Suppressor macrophage treated with lipopolysaccharide for 1 hour (primary cell): ENCODE measurements around the gene SYNGR1.
A peak's percentile ranks its signal among the peaks of the same experiment; 100 is the strongest.

Experiments
- DNase-seq, 3 donors: peaks; one replicate each; pipeline ENCODE4 v3.0.0-alpha.2; 2020 to 2022

SYNGR1 gene

GRCh38 chr22:39431821-39432251 is 82.0 kb downstream of the SYNGR1 start:
- DNase-seq: peak; percentile 61 to 80 (median 64)

GRCh38 chr22:39432361-39432811 is 82.6 kb downstream of the SYNGR1 start:
- no peak for DNase-seq

GRCh38 chr22:39433476-39434242 is 83.9 kb downstream of the SYNGR1 start:
- DNase-seq: peak in 1 of 3 donors; percentile 6

- peak in 2 of 3 donors; percentile 10 to 26 for DNase-seq
Observed at GRCh38 chr22:39434243-39434653, 84.5 kb downstream of the SYNGR1 start.

- no peak for DNase-seq
Observed at GRCh38 chr22:39434721-39435120, 84.9 kb downstream of the SYNGR1 start.
